Gastroesophageal sphincter (tissue), 4 donors: ENCODE measurements around the gene ANKZF1. TPM values are rescaled to one million over a fixed set of nuclear protein-coding genes. Genes with fewer than 3 reads are reported as not detected.

Experiments used
- ATAC-seq: fragments of 150-250 bp; one replicate; pipeline ENCODE4 v1.9.1; 2016; ENCODE audit warnings: mild to moderate bottlenecking, moderate library complexity
- H3K27ac ChIP-seq, 4 donors: fragments of 200-600 bp; sonication (generic) in 3 of 4; 1 replicate in 3 of 4; 2 replicates in 1 of 4; pipeline ENCODE4 v1.5.1; 2016 to 2019
- H3K27me3 ChIP-seq: fragments of 200-600 bp; sonication (generic); one replicate; pipeline ENCODE4 v1.5.1; 2019
- H3K36me3 ChIP-seq, 2 donors: fragments of 200-600 bp; sonication (generic); one replicate each; pipeline ENCODE4 v1.5.1; 2019; ENCODE audit warnings: control low read depth in 1 of 2
- H3K4me1 ChIP-seq, 3 donors: fragments of 200-600 bp; sonication (generic); 1 replicate in 2 of 3; 2 replicates in 1 of 3; pipeline ENCODE4 v1.5.1; 2016 to 2019; ENCODE audit warnings: control low read depth in 2 of 3
- H3K4me3 ChIP-seq, 2 donors: fragments of 200-600 bp; sonication (generic); one replicate each; pipeline ENCODE4 v1.5.1; 2019; ENCODE audit warnings: mild to moderate bottlenecking in 1 of 2, moderate library complexity in 1 of 2
- H3K9me3 ChIP-seq, 3 donors: fragments of 200-600 bp; sonication (generic); one replicate each; pipeline ENCODE4 v1.5.1; 2017 to 2019; ENCODE audit warnings: control low read depth in 2 of 3
- EP300 ChIP-seq: sonication (generic); formaldehyde crosslinking; IDR thresholded peaks from one replicate; pipeline ENCODE4 v1.6.1; 2017; ENCODE audit warnings: antibody characterized with exemption, mild to moderate bottlenecking
- POLR2A ChIP-seq, 2 donors: fragments of 450-650 bp; IDR thresholded peaks; one replicate each; pipeline ENCODE4 v1.6.1; 2017; ENCODE audit warnings: antibody characterized with exemption in 2 of 2, mild to moderate bottlenecking in 2 of 2, moderate library complexity in 1 of 2
- POLR2AphosphoS5 ChIP-seq: sonication (generic); formaldehyde crosslinking; IDR thresholded peaks from one replicate; pipeline ENCODE4 v1.6.1; 2017; ENCODE audit warnings: antibody characterized with exemption
- WGBS, 2 donors: methylation state at CpG; one replicate each; pipeline ENCODE4 v1.1.5; 2018; ENCODE audit warnings: low coverage in 1 of 2; 5-methylcytosine and 5-hydroxymethylcytosine counted together
- total RNA-seq, 4 donors: library from RNA; depleted of rRNA; stranded (reverse); fragments of >200 nt; gene quantifications; one replicate each; pipeline ENCODE4 v1.1.0, GENCODE V29; 2016
- TF ChIP-seq, protein P1 (sequence below), 4 experiments: fragments of 200-600 bp in 2 of 4; fragments of 450-650 bp in 2 of 4; sonication (generic) in 1 of 4; IDR thresholded peaks; one replicate each; pipeline ENCODE4 v1.5.1; 2017 to 2019; ENCODE audit warnings: antibody characterized with exemption in 4 of 4, mild to moderate bottlenecking in 2 of 4, moderate library complexity in 2 of 4

Gene ANKZF1
- total RNA-seq, 4 donors from 2014 or later, result 24.3 to 48.4 (median 25.1) TPM

DNA sequence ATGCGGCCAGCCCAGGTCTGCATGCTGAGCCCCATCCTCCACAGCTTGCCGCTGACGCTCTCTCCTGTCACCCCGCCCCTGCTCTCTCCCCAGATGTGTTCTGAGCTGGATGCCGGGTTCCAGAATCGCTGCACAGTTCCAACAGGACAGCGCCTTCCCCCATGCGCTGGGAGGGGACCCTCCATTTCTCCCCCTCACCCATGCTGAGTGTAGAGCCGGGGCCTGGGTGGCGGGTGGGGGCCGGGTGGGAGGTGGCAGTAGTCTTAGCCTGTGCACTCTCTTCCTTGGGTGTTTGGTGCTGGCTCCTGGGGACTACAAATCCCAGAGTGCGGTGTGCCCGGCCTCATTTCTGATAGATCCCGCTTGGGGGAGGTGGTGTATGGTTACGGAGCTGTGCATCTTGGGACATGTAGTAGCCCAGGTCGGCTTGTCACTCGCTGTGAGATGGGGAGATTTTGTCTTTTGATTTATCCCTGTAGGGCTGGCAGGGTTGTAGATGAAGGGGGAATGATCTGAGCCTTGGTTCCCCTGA is 56.4 kb downstream of the ANKZF1 start:
- peak; percentile 43 for ATAC-seq
- H3K27me3 ChIP-seq, result no peaks in the 10 kb centered on the region
- peaks cover 0 to 60% of the 10 kb centered on the region in 2 donors for H3K36me3 ChIP-seq
- H3K4me3 ChIP-seq, result no peak overlapping the region
- TF ChIP-seq POLR2AphosphoS5 (no peak), EP300 (no peak), POLR2A (IDR thresholded peaks at IDR 0.05) (no peak)
- TF ChIP-seq, protein P1, sequence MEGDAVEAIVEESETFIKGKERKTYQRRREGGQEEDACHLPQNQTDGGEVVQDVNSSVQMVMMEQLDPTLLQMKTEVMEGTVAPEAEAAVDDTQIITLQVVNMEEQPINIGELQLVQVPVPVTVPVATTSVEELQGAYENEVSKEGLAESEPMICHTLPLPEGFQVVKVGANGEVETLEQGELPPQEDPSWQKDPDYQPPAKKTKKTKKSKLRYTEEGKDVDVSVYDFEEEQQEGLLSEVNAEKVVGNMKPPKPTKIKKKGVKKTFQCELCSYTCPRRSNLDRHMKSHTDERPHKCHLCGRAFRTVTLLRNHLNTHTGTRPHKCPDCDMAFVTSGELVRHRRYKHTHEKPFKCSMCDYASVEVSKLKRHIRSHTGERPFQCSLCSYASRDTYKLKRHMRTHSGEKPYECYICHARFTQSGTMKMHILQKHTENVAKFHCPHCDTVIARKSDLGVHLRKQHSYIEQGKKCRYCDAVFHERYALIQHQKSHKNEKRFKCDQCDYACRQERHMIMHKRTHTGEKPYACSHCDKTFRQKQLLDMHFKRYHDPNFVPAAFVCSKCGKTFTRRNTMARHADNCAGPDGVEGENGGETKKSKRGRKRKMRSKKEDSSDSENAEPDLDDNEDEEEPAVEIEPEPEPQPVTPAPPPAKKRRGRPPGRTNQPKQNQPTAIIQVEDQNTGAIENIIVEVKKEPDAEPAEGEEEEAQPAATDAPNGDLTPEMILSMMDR (IDR thresholded peaks at IDR 0.05), result no peak
- no peaks in the 10 kb centered on the region for H3K9me3 ChIP-seq
- WGBS, 2 donors, result no CpG with 5 or more reads among the region's 17 CpGs
- H3K4me1 ChIP-seq, result peaks cover 0 to 64% (median 6%) of the 10 kb centered on the region in 3 donors
- H3K27ac ChIP-seq, result peak overlapping the region in 3 of 4 donors; percentile 25 to 76 (median 56)

Other genes with a start within 250 kb of the ANKZF1 start
- gene FEV, start 244.6 kb upstream of the ANKZF1 start, total RNA-seq, result not detected
- gene CRYBA2, start 236.4 kb upstream of the ANKZF1 start, total RNA-seq, result not detected
- not detected for gene CFAP65, start 188.3 kb upstream of the ANKZF1 start, total RNA-seq
- under 1 TPM in 1 of 4 donors, not detected in 3; 0.23 TPM for gene IHH, start 168.9 kb upstream of the ANKZF1 start, total RNA-seq
- 10 to 100 TPM; 12.8 to 25.5 (median 17.4) TPM for gene NHEJ1, start 69.0 kb upstream of the ANKZF1 start, total RNA-seq
- gene SLC23A3, start 59.8 kb upstream of the ANKZF1 start, total RNA-seq, result 1 to 10 TPM in 1 of 4 donors, under 1 TPM in 2, not detected in 1; 0.23 to 1.1 (median 0.27) TPM
- gene CNPPD1, start 52.9 kb upstream of the ANKZF1 start, total RNA-seq, result 10 to 100 TPM; 50.6 to 82.0 (median 66.0) TPM
- gene RETREG2, start 51.5 kb upstream of the ANKZF1 start, total RNA-seq, result 10 to 100 TPM; 49.8 to 63.7 (median 57.6) TPM
- gene ZFAND2B, start 23.0 kb upstream of the ANKZF1 start, total RNA-seq, result 10 to 100 TPM; 34.7 to 44.5 (median 37.6) TPM
- gene ABCB6, start 10.8 kb upstream of the ANKZF1 start, total RNA-seq, result 10 to 100 TPM; 11.4 to 19.6 (median 16.8) TPM
- 10 to 100 TPM; 39.8 to 82.6 (median 47.0) TPM for gene ATG9A, start 170 bp upstream of the ANKZF1 start, total RNA-seq
- gene GLB1L, start 15.6 kb downstream of the ANKZF1 start, total RNA-seq, result 1 to 10 TPM; 5.9 to 9.7 (median 6.6) TPM
- gene STK16, start 15.7 kb downstream of the ANKZF1 start, total RNA-seq, result 10 to 100 TPM; 10.2 to 14.0 (median 11.6) TPM
- gene TUBA4B, start 23.4 kb downstream of the ANKZF1 start, total RNA-seq, result not detected
- gene TUBA4A, start 24.1 kb downstream of the ANKZF1 start, total RNA-seq, result 10 to 100 TPM; 33.2 to 89.3 (median 56.2) TPM
- 10 to 100 TPM; 45.3 to 76.1 (median 54.9) TPM for gene DNAJB2, start 49.6 kb downstream of the ANKZF1 start, total RNA-seq
- gene PTPRN, start 79.6 kb downstream of the ANKZF1 start, total RNA-seq, result 1 to 10 TPM in 2 of 4 donors, under 1 TPM in 1, not detected in 1; 0.58 to 3.0 (median 1.9) TPM
- not detected for gene RESP18, start 102.9 kb downstream of the ANKZF1 start, total RNA-seq
- gene DNPEP, start 158.1 kb downstream of the ANKZF1 start, total RNA-seq, result 10 to 100 TPM; 37.8 to 76.9 (median 59.2) TPM
- over 10,000 TPM; 10,852 to 31,720 (median 15,007) TPM for gene DES, start 188.6 kb downstream of the ANKZF1 start, total RNA-seq
- 100 to 1,000 TPM in 3 of 4 donors, 10 to 100 TPM in 1; 90.2 to 307 (median 214) TPM for gene SPEG, start 205.0 kb downstream of the ANKZF1 start, total RNA-seq